Aorta (tissue), 5 donors: Measurements from ENCODE around the gene FAM76B. TPM values are rescaled to one million over a fixed set of nuclear protein-coding genes. Genes with fewer than 3 reads are reported as not detected.

Source experiments
- ATAC-seq: fragments of 200-7000 bp; cut with Tn5 transposase; one replicate; pipeline ENCODE4 v1.9.1; 2022; ENCODE audit warnings: moderate library complexity; ENCODE audit not compliant: low FRiP score
- DNase-seq, 2 donors: peaks; one replicate each; pipeline ENCODE4 v3.0.0-alpha.2; 2020
- H3K27ac ChIP-seq, 2 donors: one replicate each; pipeline ENCODE4 v1.5.1; 2013; ENCODE audit warnings: low read length in 2 of 2, mild to moderate bottlenecking in 2 of 2, moderate library complexity in 2 of 2, control low read depth in 1 of 2, inconsistent platforms in 1 of 2, low read depth in 1 of 2
- H3K27me3 ChIP-seq, 2 donors: one replicate each; pipeline ENCODE4 v1.6.1; 2013; ENCODE audit warnings: control low read depth in 1 of 2, low read length in 1 of 2, mild to moderate bottlenecking in 1 of 2, moderate library complexity in 1 of 2; ENCODE audit not compliant: insufficient read depth in 2 of 2, control insufficient read depth in 1 of 2
- H3K36me3 ChIP-seq, 2 donors: one replicate each; pipeline ENCODE4 v1.6.1; 2013; ENCODE audit warnings: control low read depth in 1 of 2, low read length in 1 of 2, mild to moderate bottlenecking in 1 of 2; ENCODE audit not compliant: insufficient read depth in 2 of 2, control insufficient read depth in 1 of 2
- H3K4me1 ChIP-seq, 2 donors: one replicate each; pipeline ENCODE4 v1.6.1; 2013; ENCODE audit warnings: low read length in 2 of 2, control low read depth in 1 of 2, mild to moderate bottlenecking in 1 of 2, moderate library complexity in 1 of 2; ENCODE audit not compliant: insufficient read depth in 2 of 2, control insufficient read depth in 1 of 2
- H3K4me3 ChIP-seq, 2 donors: one replicate each; pipeline ENCODE4 v1.5.1; 2013; ENCODE audit warnings: low read length in 2 of 2, control low read depth in 1 of 2, mild to moderate bottlenecking in 1 of 2
- H3K9me3 ChIP-seq: one replicate; pipeline ENCODE4 v1.6.1; 2013; ENCODE audit warnings: mild to moderate bottlenecking, low read length; ENCODE audit not compliant: control insufficient read depth
- WGBS, 2 donors: extraction: QIAGEN DNeasy Blood & Tissue Kit; methylation state at CpG; one replicate each; pipeline ENCODE4 v1.1.7; 2013; 5-methylcytosine and 5-hydroxymethylcytosine counted together
- intact Hi-C, 2 donors: fragments of 100-400 bp; cut with DNase I; formaldehyde crosslinking; loops; one replicate each; pipeline versions ENCODE4 v1.14.2 to v1.15.0; 2022
- polyA plus RNA-seq, 2 donors: library from polyadenylated mRNA; stranded (reverse); fragments of 200-250 nt; gene quantifications; one replicate each; pipeline ENCODE4 v1.2.3, GENCODE V29; 2013
- total RNA-seq, 2 donors: library from RNA; stranded (reverse); fragmentation: NEBNext Ultra II Directional; extraction: Animal tissue kit (Norgen Biotek cat#: 25700); gene quantifications; one replicate each; pipeline ENCODE4 v1.2.1, GENCODE V29; 2021
- donor health status: healthy with polysubstance abuse.
- donor health status: Bipolar disorder and iron deficiency.
- donor health status: DM: no; HTN: no; CAD: no.
- donor health status: DM: no; HTN: no; CAD: no.
- donor health status: DM: yes; HTN: yes; CAD: no.

The FAM76B gene
- total and polyA plus RNA-seq, 4 donors: 6.9 to 33.4 (median 22.4) TPM

DNA sequence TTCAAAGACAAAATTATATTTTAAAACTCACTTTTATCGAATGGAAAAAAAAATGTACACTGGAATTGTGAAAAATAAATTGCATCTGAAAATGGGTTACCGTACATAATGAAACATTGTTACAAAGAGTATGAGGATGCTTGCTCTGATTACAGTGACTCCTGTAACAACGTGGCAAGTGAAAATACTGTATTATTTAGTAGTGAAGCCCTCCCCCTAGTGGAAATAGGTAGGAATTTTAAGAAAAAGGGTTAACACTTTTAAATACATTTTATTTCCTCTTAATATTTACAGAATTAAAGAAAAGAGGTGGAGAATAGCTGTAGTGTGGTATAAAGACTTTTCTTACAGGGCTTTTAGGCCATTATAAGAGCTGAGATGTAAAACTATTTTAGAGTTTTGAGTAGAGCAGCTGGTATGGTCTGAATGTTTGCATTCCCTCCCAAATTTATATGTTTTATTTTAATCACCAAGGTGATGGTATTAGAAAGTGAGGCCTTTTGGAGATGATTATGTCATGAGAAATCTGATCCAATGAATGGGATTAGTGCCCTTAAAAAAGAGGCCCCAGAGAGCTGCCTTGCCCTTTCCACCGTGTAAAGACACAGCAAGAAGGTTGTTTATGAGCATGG lies 25.2 kb downstream of the FAM76B start:
- H3K4me1 ChIP-seq: no peaks in the 10 kb centered on the region
- H3K4me3 ChIP-seq: no peak overlapping the region
- no peak overlapping the region for H3K27ac ChIP-seq
- 15% methylated on average over 4 of the region's 4 CpGs for WGBS, 2 donors
- DNase-seq: no peak
- intact Hi-C loops: loop anchor here (1.0 to 10.0 kb wide), 5 partner anchors 612 to 790 kb away; partner anchors contain the start of genes CWC15 (in 1 of the 2), KDM4D (in 1 of the 2) and SRSF8 (in 1 of the 2)
- no peaks in the 10 kb centered on the region for H3K9me3 ChIP-seq
- no peaks in the 10 kb centered on the region for H3K27me3 ChIP-seq
- H3K36me3 ChIP-seq: no peaks in the 10 kb centered on the region
- no peak for ATAC-seq

DNA sequence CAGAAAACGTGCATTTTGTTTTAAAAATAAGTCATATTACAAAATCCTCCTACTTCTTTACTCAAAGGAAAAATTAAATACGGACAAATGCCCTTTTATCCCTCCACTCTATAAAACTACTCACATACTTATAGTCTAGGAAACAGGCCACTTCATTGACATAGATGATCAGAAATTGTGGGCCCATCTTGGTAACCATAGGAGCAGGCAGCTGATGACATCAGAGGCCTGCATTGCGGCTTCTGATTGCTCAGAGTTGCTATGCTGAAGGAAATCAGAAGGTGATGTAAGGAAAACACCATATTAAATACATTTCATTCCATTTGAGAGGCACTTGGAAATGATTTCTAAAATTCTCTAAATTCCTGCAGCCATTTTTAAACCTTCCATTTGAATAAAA lies 27.0 kb downstream of the FAM76B start:
- intact Hi-C loops: loop anchor here (5.0 to 10.0 kb wide), 3 partner anchors 688 to 788 kb away; partner anchors contain the start of genes CWC15 (in 1 of the 2), KDM4D (in 1 of the 2) and SRSF8 (in 1 of the 2)
- H3K4me3 ChIP-seq: no peak overlapping the region
- no peaks in the 10 kb centered on the region for H3K27me3 ChIP-seq
- DNase-seq: no peak
- no peak for ATAC-seq
- H3K4me1 ChIP-seq: no peaks in the 10 kb centered on the region
- WGBS, 2 donors: 86 to 87% methylated on average over 3 of the region's 3 CpGs
- H3K27ac ChIP-seq: no peak overlapping the region
- H3K36me3 ChIP-seq: no peaks in the 10 kb centered on the region
- no peaks in the 10 kb centered on the region for H3K9me3 ChIP-seq

DNA sequence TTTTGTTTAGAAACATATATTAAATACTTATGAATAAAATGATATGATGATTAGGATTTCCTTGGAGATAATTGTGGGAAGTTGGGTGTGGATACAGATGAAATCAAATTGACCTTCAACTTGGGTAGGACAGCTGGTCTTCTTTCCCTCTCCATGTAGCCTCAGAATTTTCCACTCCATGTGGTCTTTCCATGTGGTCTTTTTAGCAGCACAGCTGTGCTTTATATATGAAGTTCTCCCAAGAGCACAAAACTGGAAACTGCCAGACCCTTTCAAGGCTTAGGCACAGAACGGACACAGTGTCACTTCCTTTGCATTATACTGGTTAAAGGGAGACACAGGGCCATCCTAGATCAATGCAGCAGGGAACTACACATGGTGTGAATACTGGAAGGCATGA lies 28.6 kb downstream of the FAM76B start:
- DNase-seq (no peak), ATAC-seq (no peak)
- intact Hi-C loops: loop anchor here (5.0 to 10.0 kb wide), 3 partner anchors 686 to 786 kb away; partner anchors contain the start of genes CWC15 (in 1 of the 2), KDM4D (in 1 of the 2) and SRSF8 (in 1 of the 2)
- Histone ChIP-seq H3K36me3 (no peaks in the 10 kb centered on the region), H3K4me3 (no peak overlapping the region), H3K9me3 (no peaks in the 10 kb centered on the region), H3K4me1 (no peaks in the 10 kb centered on the region), H3K27me3 (no peaks in the 10 kb centered on the region), H3K27ac (no peak overlapping the region)
- 94 to 95% methylated on average over 1 of the region's 1 CpG for WGBS, 2 donors

DNA sequence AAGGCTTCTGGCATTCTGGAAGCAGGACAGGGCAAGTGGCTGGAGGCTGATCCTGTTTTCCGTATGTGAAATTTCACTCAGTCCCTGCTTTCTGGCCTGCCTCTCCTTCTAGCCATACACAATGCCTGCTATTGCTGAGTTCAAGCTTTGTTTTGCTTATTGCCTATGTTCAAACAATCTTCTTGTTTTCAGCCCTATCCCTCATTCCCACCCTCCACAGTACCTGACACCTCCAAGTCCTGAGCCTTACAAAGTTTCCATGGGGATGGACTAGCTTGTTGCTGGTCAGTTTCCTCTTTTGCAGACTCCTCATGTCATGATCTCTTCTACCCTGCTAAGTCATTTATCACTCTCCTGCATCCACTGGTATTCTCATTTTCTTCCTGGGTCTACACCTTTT lies 38.1 kb downstream of the FAM76B start:
- WGBS, 2 donors: 71 to 94% methylated on average over 1 of the region's 1 CpG

DNA sequence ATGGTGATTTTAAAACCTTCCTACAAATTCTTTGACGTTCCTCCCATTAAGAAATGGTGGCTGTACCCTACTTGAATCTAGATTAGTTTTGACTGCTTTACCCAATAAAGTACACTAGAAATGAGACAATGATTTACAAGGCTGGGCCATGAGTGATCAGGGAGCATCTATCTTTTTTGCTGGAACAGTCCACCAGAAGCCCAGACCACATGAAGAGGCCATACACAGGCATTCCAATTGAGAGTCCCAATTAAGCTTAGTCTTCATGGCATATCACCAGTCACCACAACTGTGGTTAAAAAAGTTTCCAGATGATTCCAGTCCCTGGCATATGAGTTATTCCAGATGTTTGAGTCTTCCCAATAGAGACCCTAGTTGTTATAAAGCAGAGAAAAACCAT lies 39.5 kb downstream of the FAM76B start:
- WGBS, 2 donors: 72 to 84% methylated on average over 1 of the region's 1 CpG

More for the DNA sequence above, 38.1 kb downstream of the FAM76B start:
- intact Hi-C loops: no loop called here
- no peak for DNase-seq
- Histone ChIP-seq H3K9me3 (no peaks in the 10 kb centered on the region), H3K4me3 (no peak overlapping the region), H3K27ac (no peak overlapping the region), H3K27me3 (no peaks in the 10 kb centered on the region), H3K36me3 (no peaks in the 10 kb centered on the region), H3K4me1 (no peaks in the 10 kb centered on the region)
- no peak for ATAC-seq

DNA sequence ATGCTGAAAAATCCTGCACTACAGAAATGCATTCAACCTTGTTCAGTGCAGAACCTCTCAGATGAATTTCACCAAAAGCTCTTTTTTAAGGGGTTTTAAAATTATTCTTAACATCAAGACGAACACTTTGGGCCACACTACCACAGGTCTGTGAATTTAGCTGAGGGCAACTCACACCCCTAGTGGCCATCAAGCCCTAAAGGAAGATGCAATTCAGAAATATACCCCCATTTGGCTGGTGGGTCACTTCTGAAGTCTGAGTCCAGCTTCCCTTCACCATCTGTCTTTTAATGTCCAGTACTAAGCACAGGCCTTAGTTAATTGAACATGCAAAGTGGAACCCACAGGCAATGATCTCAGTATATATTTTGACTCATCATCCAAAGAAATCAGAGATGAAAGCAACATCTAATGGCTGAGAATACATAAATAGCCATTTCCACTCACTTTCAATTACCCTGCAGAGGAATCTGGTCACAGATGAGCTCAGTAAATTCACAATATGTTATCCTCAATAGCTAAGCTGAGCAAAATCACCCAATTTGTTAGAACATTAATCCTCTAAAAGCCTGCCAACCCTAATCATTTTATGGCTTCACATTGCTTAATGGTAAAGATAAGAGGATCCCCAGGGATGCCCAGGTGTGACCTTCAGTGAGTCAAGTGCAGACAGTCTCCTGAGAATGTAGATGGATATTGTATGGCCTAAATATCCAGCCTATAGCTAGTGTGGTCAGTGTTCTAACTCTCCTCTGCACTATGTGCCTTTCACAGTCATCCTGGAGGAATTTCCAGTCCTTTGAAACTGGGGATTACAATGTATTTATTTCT lies 50.3 kb downstream of the FAM76B start:
- Histone ChIP-seq H3K27ac (no peak overlapping the region), H3K4me1 (no peaks in the 10 kb centered on the region), H3K4me3 (no peak overlapping the region), H3K36me3 (no peaks in the 10 kb centered on the region), H3K9me3 (no peaks in the 10 kb centered on the region), H3K27me3 (no peaks in the 10 kb centered on the region)
- WGBS, 2 donors: 0 to 96% methylated on average over 1 of the region's 1 CpG
- intact Hi-C loops: no loop called here
- ATAC-seq (no peak), DNase-seq (no peak)

More for the DNA sequence above, 39.5 kb downstream of the FAM76B start:
- no peak overlapping the region for H3K27ac ChIP-seq
- DNase-seq (no peak), ATAC-seq (no peak)
- intact Hi-C loops: no loop called here
- H3K9me3 ChIP-seq: no peaks in the 10 kb centered on the region
- H3K4me1 ChIP-seq: no peaks in the 10 kb centered on the region
- no peaks in the 10 kb centered on the region for H3K36me3 ChIP-seq
- no peaks in the 10 kb centered on the region for H3K27me3 ChIP-seq
- H3K4me3 ChIP-seq: no peak overlapping the region

DNA sequence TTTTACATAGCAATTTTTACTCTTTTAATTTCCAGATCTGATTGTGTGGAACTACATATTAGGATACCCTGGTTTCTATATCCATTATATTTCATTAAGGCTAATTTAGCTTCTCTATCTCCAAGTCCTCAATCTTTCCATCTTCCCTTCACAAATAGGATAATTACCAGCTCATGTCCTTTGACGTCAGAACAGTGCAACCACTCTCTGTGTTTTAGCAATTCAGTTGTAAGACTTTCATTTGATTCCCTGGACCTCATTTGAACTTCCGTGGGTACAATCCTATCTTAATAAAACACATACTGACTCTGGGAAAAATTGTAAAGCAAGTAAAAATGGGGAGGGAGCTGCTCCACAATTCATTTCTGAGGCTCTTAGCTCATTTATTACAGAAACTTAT lies 52.8 kb downstream of the FAM76B start:
- H3K4me1 ChIP-seq: no peaks in the 10 kb centered on the region
- H3K27ac ChIP-seq: peak overlapping the region in 1 of 2 donors; percentile 57
- no peaks in the 10 kb centered on the region for H3K27me3 ChIP-seq
- H3K36me3 ChIP-seq: no peaks in the 10 kb centered on the region
- H3K4me3 ChIP-seq: no peak overlapping the region
- ATAC-seq (no peak), DNase-seq (no peak)
- 4 to 10% methylated on average over 2 of the region's 2 CpGs for WGBS, 2 donors
- intact Hi-C loops: no loop called here
- H3K9me3 ChIP-seq: no peaks in the 10 kb centered on the region

DNA sequence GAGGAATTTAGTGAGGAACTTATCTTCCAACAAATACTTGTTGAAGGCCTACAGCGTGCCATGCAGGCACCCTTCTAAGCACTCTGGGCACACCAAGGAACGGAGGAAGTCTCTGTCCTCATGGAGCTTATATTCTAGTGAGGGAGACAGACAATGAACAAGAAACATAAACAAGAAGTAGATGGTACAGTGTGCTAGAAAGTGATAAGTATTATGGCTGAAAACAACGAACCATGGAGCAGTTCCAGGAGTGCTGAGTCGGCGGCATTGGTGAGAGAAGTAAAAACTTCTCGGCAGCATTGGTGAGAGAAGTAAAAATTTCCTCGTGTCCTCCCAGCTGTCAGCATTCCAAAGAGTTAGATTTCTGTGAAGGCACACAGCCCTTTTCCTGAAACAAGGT lies 53.2 kb downstream of the FAM76B start:
- no peak for ATAC-seq
- Histone ChIP-seq H3K4me1 (no peaks in the 10 kb centered on the region), H3K36me3 (no peaks in the 10 kb centered on the region), H3K4me3 (no peak overlapping the region), H3K9me3 (no peaks in the 10 kb centered on the region), H3K27ac (peak overlapping the region; percentile 49 to 57), H3K27me3 (no peaks in the 10 kb centered on the region)
- intact Hi-C loops: no loop called here
- 15 to 18% methylated on average over 7 of the region's 7 CpGs for WGBS, 2 donors
- no peak for DNase-seq
